8988T (cell line): ENCODE measurements around the gene SRSF2.
"Not testable (repeated sequence)": the region's sequence is repeated elsewhere in the genome, so short reads cannot be mapped to it uniquely, and the experiment has no call there.

Experiments
- DNase-seq: peaks from one replicate; pipeline ENCODE4 v3.0.0; 2011

Gene SRSF2

DNA sequence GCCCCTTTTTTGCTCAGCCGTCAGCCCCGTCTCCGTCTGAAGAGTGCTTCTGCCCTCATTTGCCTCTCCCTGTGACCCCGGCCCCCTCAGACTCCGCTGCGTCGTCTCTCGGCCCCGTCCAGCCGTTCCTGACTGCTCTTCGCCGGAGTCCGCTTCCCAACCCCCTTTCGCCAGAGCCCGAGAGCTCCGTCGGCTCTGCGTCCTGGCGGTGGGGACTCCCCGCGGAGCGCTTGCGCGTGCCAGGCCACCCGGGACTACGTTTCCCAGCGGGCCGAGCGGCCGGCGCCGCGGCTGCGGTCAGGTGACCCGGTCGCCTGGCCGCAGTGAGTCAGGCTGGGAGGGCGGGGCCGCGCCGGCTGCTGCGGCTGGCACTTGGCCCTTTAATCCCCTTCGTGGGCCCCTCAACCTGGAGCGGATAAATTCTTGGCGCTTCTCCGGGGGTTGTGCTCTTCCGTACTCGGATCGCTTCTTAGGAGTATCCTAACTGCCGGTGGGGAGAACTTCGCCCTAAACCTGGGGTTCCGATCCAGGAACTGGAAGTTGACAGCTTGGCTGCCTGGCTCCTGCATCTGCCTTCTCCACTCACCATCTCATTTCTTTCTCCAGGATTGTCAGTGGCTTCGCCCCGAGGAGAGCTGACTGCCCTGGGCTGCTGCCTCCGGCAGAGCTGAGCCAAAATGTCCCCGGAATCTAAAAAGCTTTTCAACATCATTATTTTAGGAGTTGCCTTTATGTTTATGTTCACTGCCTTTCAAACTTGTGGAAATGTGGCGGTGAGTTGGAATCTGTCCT lies 741 bp upstream of the SRSF2 start, which contains the start of gene MFSD11:
MFSD11 (plus strand) TSS at position 444 of the 792 bp plus-strand sequence; CDS start at position 678, 234 bp downstream.
- DNase-seq: peak; percentile 82

DNA sequence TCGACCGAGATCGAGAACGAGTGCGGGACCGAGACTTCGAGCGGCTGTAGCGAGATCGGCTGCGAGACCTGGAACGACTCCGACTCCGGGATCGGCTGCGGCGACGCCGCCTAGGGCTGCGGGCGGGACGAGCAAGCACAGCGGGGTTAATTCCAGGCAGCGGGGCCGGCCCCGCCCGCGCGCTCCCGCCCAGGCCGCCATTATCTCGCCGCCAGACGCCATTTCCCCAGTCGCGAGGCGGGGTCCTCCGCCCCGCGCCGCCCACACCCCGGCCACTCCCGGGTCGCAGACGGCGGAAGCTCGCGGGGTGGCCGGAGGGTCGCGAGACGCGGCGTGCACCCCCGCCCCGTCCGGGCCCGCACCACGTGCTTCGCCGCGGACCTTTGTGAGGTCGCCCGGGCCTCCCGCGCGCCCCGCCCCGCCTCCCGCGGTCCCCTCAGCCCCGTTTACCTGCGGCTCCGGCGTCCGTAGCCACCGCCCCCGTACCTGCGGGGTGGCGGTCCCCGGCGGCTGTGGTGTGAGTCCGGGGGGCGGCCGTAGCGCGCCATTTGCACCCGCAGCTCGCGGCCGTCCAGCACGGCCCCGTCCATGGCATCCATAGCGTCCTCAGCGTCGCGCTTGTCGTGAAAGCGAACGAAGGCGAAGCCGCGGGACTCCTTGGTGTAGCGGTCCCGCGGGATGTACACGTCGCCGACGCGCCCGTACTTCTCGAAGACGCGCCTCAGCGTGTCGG lies 616 bp downstream of the SRSF2 start:
- no peak for DNase-seq

DNA sequence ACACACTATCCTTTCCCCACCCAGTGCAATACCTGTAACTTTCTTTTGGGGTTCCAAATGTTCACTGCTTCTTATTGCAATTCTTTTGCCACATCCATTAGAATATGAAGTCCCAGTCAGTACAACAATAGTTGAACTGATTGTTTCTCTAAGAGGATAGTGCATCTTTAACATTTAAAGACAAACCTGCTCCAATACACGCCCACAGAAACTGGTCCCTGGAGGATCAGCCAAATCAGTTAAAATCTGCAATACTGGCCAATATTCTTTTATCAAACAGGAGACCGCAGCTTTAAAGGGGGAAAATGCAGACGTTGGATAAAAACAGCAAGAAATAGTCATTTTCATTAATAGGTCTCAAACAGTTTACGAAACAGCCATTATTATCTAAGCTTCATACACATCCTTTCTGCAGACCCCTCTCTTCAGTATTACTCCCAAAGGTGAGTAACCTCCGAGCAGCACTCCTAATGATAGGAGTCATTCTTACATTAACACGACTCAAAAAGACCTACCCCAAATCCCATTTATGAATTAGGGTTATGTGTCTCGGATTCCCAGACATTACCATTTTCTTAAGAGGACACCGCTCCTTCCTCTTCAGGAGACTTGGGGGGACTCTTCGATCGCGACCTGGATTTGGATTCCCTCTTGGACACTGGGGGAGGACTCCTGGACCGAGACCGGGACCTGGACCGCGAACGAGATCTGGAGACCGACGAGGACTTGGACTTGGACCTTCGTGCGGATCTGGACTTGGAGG lies 1.4 kb downstream of the SRSF2 start:
- DNase-seq: no peak

DNA sequence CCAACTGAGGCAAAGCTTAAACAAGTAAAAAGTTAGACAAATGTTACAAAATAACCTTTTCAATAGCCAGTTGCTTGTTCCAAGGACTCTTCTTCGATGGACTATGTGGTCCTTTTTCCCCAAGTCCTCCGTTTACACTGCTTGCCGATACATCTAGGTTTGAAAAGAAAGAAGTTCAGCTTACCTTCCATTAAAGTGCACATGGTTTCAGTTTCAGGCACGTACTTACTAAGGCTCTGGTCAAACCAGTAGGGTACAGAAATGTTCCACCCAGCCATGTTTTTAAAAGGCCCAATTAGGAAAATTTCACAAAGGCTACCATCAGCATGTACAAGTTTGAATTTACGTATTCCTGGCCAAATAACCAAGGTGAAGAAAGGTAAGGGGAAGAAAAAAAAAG lies 2.1 kb downstream of the SRSF2 start:
- no peak for DNase-seq

DNA sequence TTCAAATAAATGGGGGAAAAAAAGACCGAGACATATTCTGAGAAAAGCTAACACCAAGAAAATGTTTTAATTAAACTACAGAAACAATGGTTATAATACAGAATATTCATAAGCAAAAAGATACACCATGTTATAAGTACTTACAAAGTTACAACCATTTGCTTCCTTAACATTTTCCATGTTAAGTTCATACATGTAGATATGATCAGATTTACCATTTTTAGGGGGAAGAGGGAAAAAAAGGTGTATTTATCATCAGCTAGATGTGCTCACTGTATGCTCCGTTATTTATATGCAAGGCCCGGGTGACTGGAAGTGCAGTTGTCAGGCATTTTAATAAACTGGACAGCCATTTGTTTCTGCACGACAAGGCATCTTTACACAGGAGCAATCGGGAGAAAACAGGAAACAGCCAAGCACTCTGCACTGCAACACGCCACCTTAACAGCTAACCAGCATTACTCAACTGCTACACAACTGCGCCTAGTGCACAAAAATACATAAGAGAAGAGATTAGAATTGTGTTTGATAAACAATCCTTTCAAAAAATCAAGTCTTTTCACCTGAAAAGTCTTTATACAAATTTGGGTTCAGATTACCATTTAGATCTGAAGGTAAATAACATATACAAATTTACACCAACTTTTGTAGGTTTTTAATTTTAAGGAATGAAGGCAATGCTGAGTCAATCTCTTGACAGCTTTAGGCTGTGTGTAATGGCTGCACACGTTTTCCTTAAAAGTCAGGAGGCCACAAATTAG lies 2.9 kb downstream of the SRSF2 start:
- DNase-seq: no peak

DNA sequence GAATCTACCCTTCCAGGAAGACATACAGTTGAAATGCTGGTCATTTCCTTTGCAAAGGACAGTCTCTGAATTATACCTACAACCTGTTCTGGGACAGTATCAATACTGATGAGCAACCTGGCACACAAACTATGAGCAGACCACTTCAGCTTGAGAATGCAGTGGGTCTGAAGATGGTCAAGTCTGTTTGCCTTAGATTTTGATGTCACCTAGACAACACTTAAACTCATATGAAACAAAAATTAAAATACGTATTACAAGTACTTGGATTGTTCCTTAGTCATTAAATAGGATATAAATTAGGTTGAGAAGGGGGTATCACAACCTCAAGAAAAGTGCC lies 3.5 kb downstream of the SRSF2 start:
- DNase-seq: no peak

DNA sequence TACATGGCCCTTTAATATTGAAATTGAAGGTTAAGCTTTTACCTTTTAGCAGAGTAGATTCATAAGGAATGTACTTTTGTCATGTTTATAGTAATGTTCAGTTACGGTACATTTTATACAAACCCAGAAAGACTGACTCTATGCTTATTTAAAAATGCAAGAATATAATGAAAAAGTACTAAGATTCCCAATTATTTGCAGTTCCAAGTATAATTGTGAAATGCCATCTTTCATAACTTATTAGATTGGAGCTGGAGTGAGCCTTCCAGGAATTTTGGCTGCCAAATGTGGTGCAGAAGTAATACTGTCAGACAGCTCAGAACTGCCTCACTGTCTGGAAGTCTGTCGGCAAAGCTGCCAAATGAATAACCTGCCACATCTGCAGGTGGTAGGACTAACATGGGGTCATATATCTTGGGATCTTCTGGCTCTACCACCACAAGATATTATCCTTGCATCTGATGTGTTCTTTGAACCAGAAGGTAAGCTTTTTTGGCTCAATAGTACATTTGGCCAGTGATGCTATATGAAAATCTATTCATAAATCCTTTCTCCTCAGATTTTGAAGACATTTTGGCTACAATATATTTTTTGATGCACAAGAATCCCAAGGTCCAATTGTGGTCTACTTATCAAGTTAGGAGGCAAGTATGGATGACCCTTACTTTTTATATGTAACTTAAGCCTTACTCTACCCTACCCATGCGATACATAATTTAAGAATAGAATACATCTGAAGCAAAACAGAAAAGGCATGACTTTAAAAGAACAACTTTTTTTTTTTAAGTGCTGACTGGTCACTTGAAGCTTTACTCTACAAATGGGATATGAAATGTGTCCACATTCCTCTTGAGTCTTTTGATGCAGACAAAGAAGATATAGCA lies 4.2 kb downstream of the SRSF2 start:
- DNase-seq: no peak

DNA sequence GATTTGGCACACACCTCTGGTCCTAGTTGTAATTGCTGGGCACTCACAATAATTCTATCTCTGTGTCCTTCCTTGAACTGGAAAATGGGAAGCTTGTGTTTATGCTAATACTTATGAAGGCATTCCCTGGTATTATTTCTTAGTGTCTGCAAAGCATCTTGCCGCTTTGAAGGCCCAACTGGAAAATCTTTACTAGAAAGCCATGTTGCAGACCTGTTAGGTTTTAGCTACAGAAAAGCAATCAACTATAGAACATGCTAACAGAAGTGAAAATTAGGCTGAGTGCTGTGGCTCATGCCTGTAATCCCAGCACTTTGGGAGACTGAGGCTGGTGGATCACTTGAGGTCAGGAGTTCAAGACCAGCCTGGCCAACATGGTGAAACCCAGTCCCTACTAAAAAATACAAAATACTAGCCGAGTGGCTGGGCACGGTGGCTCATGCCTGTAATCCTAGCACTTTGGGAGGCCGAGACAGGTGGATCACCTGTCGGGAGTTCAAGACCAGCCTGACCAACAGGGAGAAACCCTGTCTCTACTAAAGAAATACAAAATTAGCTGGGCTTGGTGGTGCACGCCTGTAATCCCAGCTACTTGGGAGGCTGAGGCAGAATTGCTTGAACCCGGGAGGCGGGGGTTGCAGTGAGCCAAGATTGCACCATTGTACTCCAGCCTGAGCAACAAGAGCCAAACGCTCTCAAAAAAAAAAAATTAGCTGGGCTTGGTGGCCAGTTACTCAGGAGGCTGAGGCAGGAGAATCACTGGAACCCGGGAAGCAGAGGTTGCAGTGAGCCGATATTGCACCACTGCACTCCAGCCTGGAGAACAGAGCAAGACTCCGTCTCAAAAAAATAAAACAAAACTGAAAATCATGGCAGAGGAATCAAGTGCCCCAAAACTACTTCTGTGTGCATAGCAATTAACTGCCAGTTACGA lies 5.1 kb downstream of the SRSF2 start:
- not testable (repeated sequence) for DNase-seq

DNA sequence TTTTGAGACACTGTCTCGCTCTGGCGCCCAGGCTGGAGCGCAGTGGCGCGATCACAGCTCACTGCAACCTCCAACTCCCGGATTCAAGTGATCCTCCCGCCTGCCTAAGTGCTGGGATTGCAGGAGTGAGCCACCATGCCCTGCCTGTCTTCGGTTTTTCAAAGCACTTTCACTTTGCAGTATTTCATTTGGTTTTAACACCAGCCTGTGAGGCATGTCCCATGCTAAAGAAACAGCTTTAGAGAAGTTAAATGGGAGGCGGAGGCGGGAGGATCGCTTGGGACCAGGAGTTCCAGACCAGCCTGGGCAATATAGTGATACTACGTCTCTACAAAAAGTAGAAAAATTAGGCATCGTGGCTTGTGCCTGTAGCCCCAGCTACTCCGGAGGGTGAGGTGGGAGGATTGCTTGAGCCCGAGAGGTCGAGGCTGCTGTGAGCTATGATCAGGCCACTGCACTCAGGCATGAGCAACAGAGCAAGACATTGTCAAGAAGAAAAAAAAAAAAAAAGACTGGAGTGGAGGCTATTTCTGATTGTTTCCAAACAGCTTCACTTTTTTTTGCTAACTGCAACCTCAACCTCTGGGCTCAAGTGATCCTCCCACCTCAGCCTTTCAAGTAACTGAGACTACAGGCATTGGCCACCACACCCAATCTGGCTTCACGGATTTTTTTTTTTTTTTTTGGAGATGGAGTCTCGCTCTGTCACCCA lies 9.2 kb downstream of the SRSF2 start:
- no peak for DNase-seq

DNA sequence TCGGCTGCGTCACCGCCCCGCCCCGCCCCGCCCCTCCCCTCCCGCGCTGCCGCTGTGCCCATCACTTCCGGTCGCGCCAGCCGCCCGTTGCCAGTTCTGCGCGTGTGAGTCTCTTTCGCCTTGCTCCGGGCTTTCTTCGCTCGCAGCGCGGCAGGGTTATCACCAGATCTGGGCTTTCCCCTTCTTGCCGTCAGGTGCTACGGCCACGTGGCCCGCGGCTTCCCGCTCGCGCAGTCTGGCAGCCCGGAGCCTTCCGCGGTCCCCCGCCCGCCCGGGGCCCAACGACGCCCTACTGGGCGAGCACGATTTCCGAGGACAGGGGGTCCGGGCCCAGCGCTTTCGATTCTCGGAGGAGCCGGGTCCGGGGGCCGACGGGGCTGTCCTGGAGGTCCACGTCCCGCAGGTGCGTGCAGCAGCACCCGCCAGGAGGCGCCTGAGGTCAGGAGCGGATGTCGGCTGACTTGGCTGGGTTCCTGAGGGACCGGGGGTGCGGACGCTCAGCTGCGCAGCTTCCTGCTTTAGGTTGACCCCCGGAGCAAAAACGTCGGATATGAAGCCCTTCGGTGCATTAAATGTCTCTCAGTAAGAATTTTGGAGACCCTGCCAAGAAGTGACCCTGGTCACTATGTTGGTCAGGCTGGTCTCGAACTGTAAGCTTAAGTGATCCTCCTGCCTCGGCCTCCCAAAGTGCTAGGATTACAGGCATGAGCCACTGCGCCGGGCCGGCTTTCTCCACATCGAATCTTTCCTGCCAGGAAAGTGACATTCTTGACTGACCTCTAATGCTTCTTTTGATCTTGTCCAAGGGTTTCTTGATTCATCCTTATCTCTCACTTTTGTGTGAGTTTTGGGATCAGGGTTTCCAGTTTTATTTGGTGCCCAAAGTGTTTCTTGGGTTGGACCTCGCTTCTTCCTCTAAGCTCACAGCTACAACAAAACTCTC lies 10.1 kb downstream of the SRSF2 start, which contains the start of gene METTL23:
METTL23 (plus strand) TSS at position 64 of the 943 bp plus-strand sequence. CDS start 2,872 bp downstream, outside the sequence.
- peak; percentile 40 for DNase-seq

DNA sequence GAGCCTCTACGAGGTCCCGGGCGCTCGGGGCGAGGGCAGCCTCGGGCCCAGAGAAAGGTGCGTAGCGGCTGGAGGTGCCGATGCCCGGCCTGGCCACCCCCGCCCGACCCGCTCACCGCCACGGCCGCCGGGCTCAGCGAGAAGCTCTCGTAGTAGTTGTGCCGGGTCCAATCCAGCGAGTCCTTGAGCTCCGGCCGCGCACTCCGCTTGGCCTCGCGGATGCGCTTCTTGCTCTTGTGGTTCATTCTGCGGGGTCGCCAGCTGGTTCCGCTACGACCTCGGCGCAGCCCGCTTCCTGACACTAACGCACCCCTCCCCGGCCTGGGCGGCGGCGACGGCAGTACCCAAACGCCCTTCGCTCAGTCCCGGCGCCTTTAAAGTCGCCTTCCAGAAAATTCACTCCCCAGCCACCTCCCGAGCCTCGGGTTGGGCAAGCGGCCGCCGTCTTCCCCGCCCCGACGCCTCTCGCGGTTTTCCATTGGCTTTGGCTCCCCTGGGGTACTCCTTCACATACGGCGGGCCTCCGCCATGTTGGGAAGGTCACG lies 10.8 kb downstream of the SRSF2 start, which contains the start of gene JMJD6:
JMJD6 (minus strand) TSS at position 376 of the 545 bp plus-strand sequence; CDS start at position 245, 131 bp downstream.
- peak; percentile 81 for DNase-seq

DNA sequence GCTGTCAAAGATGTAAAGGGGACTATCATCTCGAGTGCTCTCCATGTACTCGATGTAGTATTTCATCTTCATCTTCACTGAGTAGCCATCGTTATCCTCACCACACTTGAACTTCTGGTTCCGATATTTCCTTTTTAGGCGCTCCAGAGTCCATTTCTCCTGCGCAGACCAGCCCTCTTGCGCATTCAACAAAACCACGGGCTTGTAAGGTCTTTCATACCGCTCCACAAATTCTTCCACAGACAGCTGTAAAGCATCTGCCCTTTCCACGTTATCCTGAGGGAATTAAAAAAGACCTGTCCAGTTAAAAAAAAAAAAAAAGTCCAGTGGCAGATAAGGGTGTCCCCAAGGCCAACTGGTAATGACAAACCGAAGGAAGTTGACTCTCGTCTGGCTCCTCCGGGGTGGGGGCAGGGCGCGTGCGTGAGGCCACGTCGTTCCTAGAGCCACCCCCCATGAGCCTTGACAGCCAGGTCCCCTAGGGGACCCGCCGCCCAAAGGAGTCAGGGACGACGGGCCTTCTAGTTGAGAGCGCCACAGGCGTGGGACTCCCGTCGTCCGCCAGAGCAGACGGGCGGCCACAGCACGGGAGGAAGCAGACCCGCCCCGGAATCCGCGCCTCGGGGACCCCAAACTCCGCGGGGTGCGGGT lies 11.4 kb downstream of the SRSF2 start:
- DNase-seq: peak; percentile 46

DNA sequence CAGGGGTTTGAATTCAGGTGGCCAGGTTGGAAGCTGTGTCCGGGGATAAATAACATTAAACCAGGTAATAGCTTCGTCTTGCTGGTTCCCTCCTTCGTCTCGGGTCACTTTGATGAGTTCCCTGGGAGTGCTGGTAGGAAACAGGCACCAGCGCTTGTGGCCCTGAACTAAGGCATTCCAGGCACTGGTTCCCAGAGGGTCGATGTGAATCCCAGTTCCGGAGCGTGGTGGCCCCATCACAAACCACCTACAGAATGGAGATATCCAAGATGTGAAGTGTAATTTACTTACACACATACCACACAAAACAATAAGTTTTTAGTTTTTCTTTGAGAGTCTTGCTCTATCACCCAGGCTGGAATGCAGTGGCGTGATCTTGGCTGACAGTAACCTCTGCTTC lies 13.3 kb downstream of the SRSF2 start:
- no peak for DNase-seq

DNA sequence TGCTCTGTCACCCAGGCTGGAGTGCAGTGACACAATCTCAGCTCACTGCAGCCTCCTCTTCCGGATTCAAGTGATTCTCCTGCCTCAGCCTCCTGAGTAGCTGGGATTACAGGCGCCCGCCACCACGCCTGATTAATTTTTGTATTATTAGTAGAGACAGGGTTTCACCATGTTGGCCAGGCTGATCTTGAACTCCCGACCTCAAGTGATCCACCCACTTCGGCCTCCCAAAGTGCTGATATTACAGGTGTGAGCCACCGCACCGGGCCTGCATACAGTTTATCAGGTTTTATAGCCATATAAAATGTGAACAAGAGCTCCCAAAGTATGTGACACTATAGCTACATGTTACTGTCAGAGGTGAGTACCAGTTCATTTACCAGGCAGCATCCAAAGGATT lies 14.2 kb downstream of the SRSF2 start:
- DNase-seq: not testable (repeated sequence)

DNA sequence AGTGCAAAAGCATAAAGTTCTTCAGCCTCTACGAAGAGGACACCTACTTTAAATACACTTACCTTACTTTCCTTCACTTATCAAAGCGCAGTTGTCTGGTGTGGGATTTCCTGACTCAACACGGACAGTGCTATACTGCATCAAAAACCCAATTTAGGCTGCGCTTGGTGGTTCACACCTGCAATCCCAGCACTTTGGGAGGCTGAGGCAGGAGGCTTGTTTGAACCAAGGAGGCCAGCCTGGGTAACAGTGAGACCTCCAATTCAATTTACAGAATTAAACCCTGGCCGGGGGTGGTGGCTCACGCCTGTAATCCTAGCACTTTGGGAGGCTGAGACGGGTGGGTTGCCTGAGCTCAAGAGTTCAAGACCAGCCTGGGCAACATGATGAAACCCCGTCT lies 14.9 kb downstream of the SRSF2 start:
- no peak for DNase-seq

DNA sequence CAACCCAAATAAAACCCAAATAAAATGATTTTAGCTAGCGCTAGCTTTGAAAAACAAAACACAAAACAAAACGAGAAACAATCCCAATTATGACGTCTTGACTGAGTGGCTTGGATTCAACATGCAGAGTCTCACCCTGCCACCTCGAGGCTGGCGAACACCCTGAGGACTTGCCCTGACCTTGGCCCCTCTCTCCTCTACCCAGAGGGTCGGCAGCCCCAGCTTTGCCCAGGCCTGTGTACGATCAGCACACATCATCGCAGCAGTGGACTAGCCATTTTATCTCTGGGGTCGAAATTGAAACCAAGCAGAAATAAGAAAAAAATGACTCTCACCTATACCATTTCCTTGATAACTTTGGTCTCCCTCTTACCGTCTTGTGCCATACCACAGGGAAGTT lies 15.7 kb downstream of the SRSF2 start:
- no peak for DNase-seq

DNA sequence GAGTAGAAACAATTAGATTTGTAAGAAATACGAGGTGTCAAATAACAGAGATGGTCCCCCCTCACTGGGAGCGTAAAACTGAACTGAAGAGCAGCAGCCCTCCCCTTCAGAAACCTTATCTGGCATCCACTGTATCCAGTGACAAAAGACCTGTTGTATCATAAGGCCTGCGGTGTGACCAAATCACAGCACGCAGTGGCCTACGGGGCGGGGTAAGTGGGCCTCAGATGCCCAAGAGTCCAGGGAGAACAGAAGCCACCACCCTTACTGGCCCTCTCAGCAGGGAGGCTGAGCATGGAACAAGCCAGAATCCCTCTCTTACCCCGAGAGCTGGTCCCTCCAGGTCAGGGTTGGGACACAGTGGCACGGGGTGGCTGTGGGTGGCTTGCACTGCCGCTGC lies 16.2 kb downstream of the SRSF2 start:
- no peak for DNase-seq

DNA sequence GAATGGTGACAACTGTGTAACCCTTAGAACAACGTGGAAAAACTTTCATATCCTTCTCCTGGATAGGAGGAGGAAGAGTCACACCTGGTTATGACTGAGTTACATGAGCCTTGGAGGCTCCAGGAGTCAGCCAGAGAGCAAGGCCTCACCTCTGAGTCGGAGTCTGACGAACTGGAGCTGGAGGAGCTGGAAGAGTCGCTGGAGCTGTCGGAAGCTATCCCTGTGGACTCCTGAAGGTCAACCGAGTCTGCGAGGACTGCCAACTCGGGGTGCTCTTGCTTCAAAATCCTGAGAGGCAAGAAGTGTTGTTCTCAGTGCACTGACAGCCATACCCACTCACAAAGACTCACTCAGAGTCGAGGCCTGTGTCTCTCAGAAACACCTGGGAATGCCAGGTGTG lies 16.9 kb downstream of the SRSF2 start:
- DNase-seq: no peak
